ENCODE results near the gene PLD1. TPM values are rescaled to one million over a fixed set of nuclear protein-coding genes. Genes with fewer than 3 reads are reported as not detected.

PLD1 gene
- total and polyA plus RNA-seq, 7 donors = 0.73 to 6.7 (median 1.9) TPM

DNA sequence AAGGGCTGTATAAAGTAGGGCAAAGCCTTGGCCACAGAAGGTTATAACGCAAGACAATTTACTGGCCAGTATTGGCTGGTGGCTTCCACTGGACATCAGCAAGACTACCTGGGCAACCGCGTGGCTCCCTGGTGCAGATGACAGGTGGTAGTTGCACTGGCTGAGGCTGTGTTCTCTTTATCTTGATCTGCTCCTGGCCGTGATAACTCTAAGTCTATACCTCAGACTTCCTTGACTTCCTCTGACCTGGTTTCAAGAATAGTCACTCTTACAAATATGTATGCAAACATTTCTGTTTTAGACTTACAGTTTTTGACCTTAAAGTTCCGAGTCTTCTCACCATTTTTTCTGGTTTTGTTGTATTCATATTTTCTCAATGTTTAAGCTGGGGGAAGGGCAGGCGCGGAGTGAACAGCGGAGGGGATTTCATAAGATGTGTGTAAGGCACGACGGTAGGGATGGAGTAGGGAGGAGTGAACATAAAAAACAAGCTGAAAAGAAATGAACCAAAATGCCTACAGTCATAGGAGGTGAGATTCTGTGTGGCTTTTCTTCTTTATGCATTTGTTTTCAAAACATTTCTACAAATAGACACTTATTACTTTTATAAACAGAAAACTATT lies 17.7 kb upstream of the PLD1 start:
- TF ChIP-seq, protein P1, sequence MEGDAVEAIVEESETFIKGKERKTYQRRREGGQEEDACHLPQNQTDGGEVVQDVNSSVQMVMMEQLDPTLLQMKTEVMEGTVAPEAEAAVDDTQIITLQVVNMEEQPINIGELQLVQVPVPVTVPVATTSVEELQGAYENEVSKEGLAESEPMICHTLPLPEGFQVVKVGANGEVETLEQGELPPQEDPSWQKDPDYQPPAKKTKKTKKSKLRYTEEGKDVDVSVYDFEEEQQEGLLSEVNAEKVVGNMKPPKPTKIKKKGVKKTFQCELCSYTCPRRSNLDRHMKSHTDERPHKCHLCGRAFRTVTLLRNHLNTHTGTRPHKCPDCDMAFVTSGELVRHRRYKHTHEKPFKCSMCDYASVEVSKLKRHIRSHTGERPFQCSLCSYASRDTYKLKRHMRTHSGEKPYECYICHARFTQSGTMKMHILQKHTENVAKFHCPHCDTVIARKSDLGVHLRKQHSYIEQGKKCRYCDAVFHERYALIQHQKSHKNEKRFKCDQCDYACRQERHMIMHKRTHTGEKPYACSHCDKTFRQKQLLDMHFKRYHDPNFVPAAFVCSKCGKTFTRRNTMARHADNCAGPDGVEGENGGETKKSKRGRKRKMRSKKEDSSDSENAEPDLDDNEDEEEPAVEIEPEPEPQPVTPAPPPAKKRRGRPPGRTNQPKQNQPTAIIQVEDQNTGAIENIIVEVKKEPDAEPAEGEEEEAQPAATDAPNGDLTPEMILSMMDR (IDR thresholded peaks at IDR 0.05) = no peak
- ATAC-seq = no peak
- WGBS, 3 donors = 89 to 90% (median 90%) methylated on average over 10 of the region's 10 CpGs
- no peak for DNase-seq
- H3K4me3 ChIP-seq = no peak overlapping the region
- peaks cover 3% of the 10 kb centered on the region for H3K4me1 ChIP-seq
- H3K27ac ChIP-seq = no peak overlapping the region
- intact Hi-C loops (cut with DNase I) = loop anchor here in 1 of 2 donors (5.0 kb wide), 1 partner anchor 51 kb away; no protein-coding TSS in a partner anchor
- no peaks in the 10 kb centered on the region for H3K9me3 ChIP-seq
- H3K27me3 ChIP-seq (ENCODE audit: insufficient read depth in 3 of 3, low read length in 2 of 3) = no peaks in the 10 kb centered on the region
- no peaks in the 10 kb centered on the region for H3K36me3 ChIP-seq (ENCODE audit: insufficient read depth in 1 of 2, low read depth in 1 of 2)

DNA sequence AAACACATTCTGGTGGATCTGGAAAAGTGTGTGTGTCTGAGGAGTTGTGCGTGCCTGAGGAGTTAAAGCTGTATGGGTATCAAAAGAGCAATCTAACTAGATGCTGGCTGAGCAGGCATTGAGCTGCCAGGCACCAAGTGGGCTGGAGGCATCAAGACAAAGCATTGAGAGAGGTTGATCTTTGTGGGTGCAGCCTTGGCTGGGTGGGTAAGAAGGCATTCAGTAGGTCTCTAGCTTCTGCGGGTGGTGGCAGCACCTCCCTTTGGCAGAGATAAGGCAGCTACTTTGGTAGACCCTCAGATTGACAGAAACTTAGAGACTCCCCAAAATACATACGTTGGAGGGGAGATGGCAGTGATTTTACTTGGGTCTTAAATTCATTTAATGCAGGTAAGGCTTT lies 17.1 kb upstream of the PLD1 start:
- no peaks in the 10 kb centered on the region for H3K9me3 ChIP-seq
- no peak for ATAC-seq

DNA sequence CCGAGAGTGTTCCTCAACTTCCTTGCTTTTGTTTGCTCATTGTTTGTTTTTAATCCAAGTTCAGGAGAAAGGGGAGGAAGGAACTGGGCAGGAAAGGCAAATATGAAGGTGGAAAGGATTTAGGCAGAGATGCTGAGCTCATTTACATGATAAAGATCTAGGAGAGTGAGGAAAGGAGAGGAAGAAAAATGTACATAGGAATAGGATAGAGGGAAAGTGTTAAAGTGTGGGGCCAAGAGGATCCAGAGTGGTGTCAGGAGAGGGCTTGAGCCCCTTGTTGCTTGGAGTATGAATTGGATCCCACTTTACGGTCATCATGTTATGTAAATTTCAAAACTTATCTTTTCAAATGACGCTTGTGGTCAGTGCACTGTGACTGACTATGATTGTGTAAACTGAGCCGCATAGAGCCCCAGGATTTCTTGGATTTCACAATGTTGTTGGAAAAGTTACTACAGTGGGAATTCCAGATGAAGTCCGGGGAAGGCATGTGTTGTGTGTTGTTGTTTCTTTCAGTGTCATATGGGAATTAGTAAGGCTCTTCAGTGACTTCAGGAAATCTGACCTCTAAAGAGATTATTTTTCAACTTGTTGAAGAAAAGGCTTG lies 15.0 kb upstream of the PLD1 start:
- ATAC-seq (peak; percentile 25 to 68 (median 56)), DNase-seq (no peak)
- Histone ChIP-seq H3K4me3 (no peak overlapping the region), H3K27me3 (ENCODE audit: insufficient read depth in 3 of 3, low read length in 2 of 3) (no peaks in the 10 kb centered on the region), H3K27ac (peak overlapping the region; percentile 41), H3K36me3 (ENCODE audit: insufficient read depth in 1 of 2, low read depth in 1 of 2) (no peaks in the 10 kb centered on the region), H3K4me1 (peaks cover 2% of the 10 kb centered on the region), H3K9me3 (no peaks in the 10 kb centered on the region)
- TF ChIP-seq, protein P1 (IDR thresholded peaks at IDR 0.05) = no peak
- intact Hi-C loops (cut with DNase I) = loop anchor here in 1 of 2 donors (5.0 kb wide), 1 partner anchor 48 kb away; no protein-coding TSS in a partner anchor
- 65 to 66% (median 66%) methylated on average over 5 of the region's 5 CpGs for WGBS, 3 donors

More for the DNA sequence above, 17.1 kb upstream of the PLD1 start:
- no peak for DNase-seq
- TF ChIP-seq, protein P1 (IDR thresholded peaks at IDR 0.05) = no peak
- intact Hi-C loops (cut with DNase I) = loop anchor here in 1 of 2 donors (5.0 kb wide), 1 partner anchor 50 kb away; no protein-coding TSS in a partner anchor
- whole genome bisulfite sequencing, 3 donors = 92 to 94% (median 94%) methylated on average over 3 of the region's 3 CpGs
- Histone ChIP-seq H3K27me3 (ENCODE audit: insufficient read depth in 3 of 3, low read length in 2 of 3) (no peaks in the 10 kb centered on the region), H3K36me3 (ENCODE audit: insufficient read depth in 1 of 2, low read depth in 1 of 2) (no peaks in the 10 kb centered on the region), H3K4me1 (peaks cover 3% of the 10 kb centered on the region), H3K4me3 (no peak overlapping the region), H3K27ac (no peak overlapping the region)

DNA sequence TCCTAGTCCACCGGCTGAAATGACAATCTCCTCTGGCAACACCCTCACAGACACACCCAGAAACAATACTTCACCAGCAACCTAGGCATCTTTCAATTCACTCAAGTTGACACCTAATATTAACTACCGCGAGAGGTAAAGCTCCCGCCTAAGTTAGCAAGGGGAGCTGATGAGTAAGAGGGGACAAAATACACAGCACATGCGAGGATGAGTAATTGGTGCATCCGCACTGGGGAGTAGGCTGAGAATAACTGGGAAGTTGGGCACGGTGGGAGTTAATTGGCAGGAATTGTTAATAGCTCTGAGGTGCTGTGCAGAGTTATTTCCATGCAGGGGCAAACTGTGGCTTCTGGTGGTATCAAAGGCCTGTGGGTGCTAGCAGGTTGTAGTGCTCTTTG lies 14.5 kb upstream of the PLD1 start:
- DNase-seq = no peak
- TF ChIP-seq, protein P1 (IDR thresholded peaks at IDR 0.05) = no peak
- 74 to 77% (median 76%) methylated on average over 7 of the region's 7 CpGs for WGBS, 3 donors

More for the DNA sequence above, 14.5 kb upstream of the PLD1 start:
- Histone ChIP-seq H3K27ac (peak overlapping the region; percentile 41), H3K9me3 (no peaks in the 10 kb centered on the region), H3K4me3 (no peak overlapping the region), H3K36me3 (ENCODE audit: insufficient read depth in 1 of 2, low read depth in 1 of 2) (no peaks in the 10 kb centered on the region), H3K27me3 (ENCODE audit: insufficient read depth in 3 of 3, low read length in 2 of 3) (no peaks in the 10 kb centered on the region), H3K4me1 (no peaks in the 10 kb centered on the region)
- no peak for ATAC-seq
- intact Hi-C loops (cut with DNase I) = loop anchor here in 1 of 2 donors (5.0 kb wide), 1 partner anchor 48 kb away; no protein-coding TSS in a partner anchor

Measured in psoas muscle (tissue), 8 donors.